HG03135 (cell line): ENCODE measurements around the gene RAP2B.
A peak's percentile ranks its signal among the peaks of the same experiment; 100 is the strongest.

Experiments used
- ATAC-seq: cut with Tn5 transposase; IDR thresholded peaks from one replicate; pipeline ENCODE4 v1.9.1; 2021; ENCODE audit warnings: mild to moderate bottlenecking, moderate library complexity; ENCODE audit not compliant: unreplicated experiment

The RAP2B gene

DNA sequence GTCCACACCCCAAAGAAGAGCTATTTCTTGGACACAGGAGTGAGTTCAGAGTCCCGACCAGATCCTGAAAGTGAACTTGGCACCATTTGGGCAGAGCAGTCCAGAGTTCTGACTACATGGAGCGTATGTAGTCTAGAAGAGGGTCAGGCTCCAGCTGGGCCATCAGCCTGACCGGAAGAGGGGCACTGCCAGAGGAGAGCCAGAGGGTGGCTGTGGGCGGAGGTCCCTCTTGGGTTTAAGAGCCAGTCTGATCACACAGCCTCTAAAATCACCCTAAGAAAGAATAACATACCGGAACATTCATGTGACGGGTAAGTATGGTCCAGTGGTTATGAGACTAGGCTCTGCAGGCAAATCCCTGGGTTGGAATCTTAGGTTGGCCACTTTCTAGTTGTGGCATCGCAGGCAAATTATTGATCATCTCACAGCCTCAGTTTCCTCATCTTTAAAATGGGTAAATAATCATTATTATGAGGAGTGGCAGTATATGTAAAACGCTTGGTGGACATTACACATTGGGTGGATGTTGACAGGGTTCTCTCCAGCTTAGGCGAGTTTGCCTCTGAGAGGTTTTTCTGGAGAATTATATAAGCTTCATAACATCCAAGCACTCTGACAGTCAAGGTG is 2.1 kb upstream of the RAP2B start:
- ATAC-seq: no peak

GRCh38 chr3:153160451-153161137 is 1.4 kb upstream of the RAP2B start:
- peak; percentile 28 for ATAC-seq

DNA sequence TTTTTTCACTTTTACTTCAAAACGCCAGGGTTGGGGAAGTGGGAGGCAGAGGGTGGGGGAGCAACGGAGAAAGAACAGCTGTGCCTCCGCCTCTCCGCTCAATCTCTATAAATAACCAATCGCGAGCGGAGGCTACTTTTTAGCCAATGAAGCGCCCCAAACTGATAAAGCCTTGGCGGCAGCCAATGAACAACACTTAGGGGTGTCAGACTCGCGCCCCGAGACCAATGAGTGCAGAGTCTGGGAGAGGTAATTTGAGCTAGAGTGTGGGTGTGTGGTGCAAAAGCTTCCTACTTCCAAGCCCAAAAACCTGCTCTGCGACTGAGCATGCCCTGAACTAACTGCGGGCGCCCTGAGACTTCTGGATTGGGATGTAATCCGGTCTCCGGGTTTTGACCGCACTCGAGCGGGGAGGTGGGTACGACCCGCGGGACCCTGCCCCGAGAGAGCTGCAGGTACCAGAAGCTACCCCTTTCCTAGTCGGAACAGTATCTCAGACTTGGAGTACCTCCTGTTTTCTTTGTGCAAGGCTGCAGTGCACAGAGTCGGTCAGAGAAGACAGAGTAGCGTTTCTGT is 800 bp upstream of the RAP2B start:
- peak; percentile 81 for ATAC-seq

DNA sequence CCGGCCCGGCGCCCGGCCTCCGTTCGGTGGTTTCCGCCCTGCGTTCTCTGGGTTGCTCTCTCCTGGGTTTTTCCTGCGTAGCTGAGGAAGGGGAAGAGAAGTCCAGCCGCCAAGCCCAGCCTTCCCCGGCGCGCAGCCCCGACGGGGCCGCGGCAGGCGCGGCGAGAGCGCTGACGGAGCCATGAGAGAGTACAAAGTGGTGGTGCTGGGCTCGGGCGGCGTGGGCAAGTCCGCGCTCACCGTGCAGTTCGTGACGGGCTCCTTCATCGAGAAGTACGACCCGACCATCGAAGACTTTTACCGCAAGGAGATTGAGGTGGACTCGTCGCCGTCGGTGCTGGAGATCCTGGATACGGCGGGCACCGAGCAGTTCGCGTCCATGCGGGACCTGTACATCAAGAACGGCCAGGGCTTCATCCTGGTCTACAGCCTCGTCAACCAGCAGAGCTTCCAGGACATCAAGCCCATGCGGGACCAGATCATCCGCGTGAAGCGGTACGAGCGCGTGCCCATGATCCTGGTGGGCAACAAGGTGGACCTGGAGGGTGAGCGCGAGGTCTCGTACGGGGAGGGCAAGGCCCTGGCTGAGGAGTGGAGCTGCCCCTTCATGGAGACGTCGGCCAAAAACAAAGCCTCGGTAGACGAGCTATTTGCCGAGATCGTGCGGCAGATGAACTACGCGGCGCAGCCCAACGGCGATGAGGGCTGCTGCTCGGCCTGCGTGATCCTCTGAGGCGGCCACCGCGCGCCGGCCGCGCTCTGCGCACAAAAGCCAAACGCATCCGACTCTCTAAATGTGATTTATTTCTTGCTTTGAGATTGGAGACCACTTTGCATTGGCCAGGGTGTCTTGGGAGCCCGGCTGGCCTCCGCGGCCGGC is 727 bp downstream of the RAP2B start:
- ATAC-seq: peak; percentile 3

DNA sequence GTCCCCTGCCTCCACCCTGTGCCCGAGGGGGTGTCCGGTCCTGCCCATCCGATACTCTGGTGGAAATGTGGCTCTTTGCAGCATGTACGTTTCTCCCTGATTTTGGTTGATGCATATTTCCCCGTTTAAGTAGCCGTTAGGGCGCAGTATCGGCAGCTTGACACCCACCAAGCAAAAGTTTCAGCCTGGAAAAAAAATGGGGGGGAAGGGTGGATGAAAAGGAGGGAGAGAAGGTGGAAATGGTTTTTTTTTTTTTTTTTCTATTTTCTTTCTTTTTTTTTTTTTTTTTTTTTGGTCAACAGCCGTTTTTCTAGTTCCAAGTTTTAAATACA is 1.3 kb downstream of the RAP2B start:
- ATAC-seq: no peak

DNA sequence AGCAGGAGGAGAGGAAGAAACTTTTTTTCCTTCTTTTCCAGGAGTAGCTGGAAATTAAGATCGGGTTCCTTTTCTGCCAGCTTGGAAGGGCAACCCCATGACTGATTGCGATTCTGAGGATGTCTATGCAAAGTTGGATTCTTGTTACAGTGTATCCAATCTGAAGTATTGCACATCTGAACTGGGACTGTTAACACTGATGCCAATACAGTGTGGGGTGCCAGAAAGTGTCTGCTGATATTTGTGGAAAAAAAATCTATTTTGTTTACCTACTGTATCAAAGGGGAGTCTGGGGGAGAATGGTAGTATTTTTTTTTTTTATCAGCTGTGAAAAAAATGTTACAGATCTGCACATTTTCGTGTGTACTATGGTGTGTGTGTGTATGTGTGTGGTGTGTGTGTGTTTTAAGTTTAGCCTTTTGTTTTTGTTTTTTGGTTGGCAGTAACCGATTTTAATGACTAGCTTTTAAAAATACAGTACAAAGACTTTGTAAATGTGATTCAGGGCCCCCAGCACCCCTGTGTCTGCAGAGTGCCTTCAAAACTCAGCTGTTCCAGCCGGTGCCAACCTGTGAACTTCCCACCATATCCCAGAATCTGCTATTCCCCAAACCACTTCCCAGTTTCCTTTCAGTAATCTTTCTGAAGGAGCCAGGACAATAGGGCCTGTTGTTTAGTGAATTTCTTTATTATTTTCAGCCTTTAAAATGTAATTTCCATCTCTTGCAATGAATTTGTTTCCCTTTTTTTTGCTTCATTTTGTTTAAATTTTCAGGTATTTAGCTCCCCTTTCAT is 1.9 kb downstream of the RAP2B start:
- ATAC-seq: no peak

GRCh38 chr3:153165261-153165681 is 3.2 kb downstream of the RAP2B start:
- no peak for ATAC-seq

GRCh38 chr3:153166206-153166605 is 4.2 kb downstream of the RAP2B start:
- no peak for ATAC-seq

GRCh38 chr3:153166796-153167195 is 4.8 kb downstream of the RAP2B start:
- ATAC-seq: no peak

- ATAC-seq: no peak
Measured at GRCh38 chr3:153169793-153170383, 7.9 kb downstream of the RAP2B start.

DNA sequence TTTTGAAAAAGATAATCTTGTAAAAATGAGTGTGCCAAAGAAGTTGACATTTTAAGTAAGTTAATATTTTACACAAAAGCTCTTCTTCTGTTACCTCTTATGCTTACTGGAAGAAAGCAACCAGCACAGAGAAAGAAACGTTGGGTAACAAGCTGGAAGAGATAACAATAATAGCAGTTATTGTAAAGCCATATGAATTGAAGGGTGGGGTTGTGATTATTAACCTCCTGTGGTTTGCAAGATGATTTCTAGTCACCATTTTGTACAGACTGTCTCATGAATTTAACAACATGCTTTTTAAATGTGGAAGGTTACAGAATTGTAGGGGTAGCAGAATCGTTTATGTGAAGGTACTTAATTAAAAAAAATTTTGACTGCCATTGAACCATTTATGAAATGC is 9.2 kb downstream of the RAP2B start:
- no peak for ATAC-seq

DNA sequence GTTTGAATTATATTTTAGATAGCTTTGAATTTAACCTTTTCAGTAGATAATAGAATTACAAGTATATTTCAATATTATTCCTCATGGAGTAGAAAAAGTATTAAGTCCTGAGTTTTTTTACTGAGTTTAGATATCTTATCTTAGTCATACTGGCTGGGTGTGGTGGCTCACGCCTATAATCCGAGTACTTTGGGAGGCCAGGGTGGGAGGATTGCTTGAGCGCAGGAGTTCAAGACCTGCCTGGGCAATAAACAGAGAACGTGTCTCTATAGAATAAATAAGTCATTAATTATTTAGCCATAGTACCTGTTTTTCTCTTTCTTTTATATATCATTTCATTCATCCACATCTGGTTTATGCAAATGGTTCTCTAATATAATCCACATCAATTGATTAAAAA is 9.9 kb downstream of the RAP2B start:
- ATAC-seq: no peak

DNA sequence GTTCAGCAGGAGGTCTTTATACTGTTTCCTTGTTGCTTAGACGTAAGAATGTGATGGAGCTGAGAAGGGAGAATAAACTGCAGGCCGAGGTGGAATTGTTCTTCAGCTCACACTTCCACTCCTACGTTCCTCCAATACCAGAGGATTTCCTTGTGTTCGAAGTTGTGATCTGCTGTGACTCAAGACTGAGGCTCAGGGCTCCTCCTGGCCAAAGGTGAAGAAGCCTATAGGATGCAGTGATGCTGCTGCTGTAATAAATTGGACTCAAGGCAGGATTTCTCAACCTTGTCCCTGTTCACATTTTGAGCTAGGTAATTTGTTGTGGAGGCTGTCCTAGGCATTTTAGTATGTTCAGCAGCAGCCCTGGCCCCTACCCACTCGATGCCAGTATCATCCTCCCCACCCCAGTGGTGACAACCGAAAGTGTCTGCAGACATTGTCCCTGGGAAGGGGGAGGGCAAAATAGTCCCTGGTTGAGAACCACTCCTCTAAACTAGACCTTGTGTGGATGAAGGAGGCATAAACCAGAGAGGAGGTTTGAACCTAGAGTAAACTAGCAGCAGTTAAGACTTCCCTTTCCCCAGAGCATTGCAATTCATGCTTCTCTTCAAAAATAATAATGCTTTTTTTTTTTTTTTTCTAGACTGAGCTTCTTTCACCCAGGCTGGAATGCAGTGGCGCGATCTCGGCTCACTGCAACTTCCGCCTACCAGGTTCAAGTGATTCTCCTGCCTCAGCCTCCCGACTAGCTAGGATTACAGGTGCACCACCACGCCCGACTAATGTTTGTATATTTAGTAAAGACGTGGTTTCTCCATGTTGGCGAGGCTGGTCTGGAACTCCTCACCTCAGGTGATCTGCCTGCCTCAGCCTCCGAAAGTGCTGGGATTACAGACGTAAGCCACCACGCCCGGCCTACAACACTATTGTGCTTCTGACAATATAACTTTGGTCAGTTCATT is 11.1 kb downstream of the RAP2B start:
- ATAC-seq: no peak

DNA sequence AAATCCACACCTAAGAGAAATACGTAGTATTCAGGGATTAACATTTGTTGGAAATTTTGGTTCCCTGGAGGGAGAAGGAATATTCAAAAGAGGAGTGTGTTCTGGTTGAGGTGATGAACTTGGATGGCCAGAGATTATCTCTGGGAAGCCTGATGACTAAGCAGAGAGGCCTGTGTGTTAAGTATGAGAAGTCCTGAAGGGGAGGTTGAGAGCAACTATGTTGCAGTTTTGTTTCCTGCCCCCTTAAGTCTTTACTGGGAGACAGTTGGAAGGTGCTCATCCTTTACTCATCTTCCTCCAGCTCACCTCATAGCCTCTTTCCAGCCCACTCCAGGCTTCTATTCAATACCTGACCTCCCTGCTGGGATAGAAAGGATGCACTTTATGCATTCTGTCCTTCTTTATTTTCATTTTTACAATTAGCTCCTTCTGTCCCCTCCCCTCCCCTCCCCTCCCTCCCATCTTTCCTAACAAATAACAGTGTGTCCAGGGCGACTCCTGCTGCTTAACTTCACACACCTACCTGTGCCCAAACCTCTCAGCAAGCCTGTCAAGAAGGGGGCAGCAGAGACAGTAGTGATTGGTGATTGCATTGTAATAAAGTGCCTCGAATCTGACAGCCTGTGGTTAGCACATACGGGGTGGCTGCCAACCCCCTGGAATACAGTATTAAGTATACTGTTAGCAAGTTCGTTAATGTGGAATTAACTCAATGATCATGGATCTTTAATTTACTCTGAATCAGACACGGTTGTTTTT is 11.9 kb downstream of the RAP2B start:
- no peak for ATAC-seq

DNA sequence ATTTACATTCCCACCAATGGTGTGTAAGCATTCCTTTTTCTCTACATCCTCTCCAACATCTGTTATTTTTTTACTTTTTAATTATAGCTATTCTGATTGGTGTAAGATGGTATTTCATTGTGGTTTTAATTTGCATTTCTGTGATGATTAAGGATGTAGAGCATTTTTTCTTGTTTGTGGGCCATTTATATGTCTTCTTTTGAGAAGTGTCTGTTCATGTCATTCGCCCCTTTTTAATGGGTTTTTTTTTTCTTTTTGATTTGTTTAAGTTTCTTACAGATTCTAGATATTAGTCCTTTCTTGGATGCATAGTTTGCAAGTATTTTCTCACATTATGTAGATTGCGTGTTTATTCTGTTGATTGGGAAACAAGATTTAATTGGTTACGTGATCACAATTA is 14.2 kb downstream of the RAP2B start:
- no peak for ATAC-seq

DNA sequence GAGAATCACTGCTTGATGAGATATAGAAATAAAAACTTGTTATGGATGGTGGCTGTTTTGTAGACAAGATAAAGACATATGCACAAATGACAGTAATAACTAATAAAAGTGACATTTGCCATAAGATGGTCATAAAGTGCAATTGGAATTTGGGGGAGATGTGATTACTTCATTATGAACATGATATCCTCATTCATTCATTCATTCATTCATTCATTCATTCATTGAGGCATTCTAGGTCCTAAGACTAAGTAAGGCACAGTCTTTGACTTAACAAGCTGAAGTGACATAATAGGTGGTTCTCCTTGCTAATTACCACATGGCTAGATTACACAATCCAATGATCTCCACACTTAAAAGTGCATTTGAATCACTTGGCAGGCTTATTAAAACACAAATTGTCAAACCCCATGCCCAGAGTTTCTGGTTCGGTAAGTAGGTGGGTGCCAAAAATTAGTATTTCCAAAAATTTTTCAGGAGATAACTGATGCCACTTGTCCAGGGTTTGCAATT is 18.9 kb downstream of the RAP2B start:
- no peak for ATAC-seq

DNA sequence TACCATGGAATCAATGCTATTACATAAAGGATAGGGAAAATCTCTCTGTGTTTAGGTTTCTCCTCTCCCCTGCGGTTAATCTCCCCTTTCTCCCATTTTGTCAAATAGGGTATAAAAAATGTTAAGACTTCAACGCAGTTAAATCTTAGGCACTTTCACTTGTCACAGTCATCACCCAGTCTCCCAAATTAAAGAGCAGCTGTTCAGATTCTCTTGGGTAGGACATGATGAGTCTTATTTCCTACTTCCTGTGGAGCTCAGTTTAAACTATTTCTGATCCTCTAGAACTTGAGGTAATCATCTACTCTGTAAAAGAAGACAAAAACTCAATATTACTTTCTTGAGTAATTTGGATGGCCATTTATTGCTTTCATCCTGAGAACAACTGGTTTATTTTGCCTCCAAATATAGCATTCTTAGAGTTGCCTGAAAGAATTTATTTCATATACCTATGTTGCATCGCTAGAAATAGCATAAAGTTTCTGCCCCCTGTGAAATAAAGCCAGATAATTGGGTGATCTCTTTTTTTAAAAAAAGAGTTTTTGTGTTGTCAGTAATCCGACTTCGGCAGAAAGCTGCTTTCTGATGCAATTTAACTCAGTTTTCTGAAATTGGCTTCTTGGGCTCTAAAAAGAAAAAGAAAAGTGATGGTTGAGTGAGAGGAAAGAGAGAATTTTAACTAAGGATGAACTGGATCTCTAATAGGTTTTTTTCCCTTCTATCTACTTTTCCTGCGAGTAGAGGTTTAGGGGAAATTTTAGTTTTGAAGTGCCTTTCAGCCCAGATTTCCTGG is 20.7 kb downstream of the RAP2B start:
- no peak for ATAC-seq

DNA sequence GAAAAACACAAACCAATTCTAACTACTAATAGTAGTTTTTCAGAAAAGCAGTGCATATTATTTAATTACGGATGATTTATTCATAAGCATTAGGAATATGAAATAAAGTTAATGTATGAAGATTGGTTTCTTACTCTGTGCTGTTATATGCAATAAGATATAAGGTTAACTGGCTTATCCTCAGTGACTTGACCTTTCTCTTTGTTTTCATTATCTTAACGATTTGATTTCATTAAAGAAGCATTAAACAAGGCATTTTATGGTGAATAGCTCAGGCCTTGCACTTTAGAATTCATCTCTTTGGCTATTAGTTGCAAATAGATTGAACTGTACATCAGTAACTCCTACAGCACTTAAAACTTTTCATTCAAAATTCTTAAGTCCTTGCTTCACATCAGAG is 28.9 kb downstream of the RAP2B start:
- no peak for ATAC-seq
